ENCODE data around the gene NRIP1. TPM values are rescaled to one million over a fixed set of nuclear protein-coding genes. Genes with fewer than 3 reads are reported as not detected.

The NRIP1 gene
- polyA plus RNA-seq, 3 donors from 2014 or later = 21.5 to 25.1 (median 24.4) TPM

DNA sequence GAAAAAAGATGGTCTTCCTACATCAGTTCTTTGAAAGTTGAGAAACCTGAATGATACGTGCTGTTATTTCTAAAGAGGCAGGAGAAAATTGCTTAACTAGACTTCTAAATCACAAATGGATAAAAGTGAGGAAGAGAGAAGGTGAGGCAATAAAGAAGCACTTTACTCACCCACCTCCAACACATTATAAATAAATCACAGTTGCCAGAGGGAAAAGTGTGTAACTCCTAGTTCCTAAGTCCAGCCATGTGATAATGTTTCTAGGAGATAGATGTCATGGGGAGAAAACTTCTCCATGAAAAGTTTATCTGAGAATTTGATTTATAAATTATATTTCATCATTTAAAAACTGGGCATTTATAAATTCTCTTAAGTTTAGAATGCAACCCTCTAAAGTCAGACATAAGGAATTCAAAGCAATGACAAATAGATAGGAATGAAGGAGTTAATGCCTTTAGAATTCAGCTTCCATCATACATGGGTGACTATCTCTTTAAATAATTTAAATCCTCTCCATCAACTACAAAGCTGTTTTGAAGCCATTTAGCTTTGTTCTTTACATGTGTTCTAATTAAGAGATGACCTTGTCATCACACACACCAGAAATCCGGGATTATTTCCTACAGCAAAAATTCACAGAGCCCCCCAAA, 60.0 kb downstream of the NRIP1 start:
- Mint-ChIP-seq H3K36me3 (peaks cover 0 to 4% (median 0%) of the 10 kb centered on the region in 3 donors), H3K9me3 (no peaks in the 10 kb centered on the region), H3K4me3 (peak overlapping the region; percentile 23 to 81 (median 48)), H3K27me3 (ENCODE audit: low read depth in 3 of 3) (peaks cover 0 to 5% (median 0%) of the 10 kb centered on the region in 3 donors), H3K4me1 (peaks cover 49 to 61% of the 10 kb centered on the region in 2 donors), H3K27ac (peak overlapping the region; percentile 2 to 83 (median 53))
- no peak for DNase-seq

DNA sequence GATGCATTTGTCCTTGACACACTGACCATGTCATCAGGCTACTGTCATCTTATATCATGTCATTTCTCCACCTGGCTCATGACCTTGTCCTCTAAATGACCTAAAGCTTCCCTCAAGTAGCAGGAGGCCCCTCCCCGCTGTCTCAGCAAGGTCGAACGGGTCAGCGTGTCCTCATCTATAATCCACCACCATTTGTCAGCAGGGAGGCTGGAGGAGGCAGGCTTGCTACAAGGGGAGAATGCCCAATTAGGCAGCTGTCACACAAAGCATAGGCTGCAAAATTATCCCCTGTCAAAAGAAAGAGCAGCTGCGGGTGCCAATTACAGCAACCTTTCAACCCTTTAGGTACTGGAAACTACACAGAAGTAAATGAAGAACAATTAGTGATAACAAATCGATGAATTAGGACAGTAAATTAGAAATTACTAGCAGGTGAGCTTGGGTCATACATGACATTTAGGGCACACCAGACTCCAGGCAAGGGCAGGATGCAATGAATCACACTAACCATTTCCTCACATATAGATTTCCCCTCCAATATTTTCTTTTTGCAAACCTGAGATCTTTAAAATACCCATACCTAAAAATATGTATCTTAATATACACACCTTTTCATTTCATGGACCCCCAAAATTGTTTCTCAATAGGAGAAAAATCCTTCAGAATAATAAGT, 61.2 kb downstream of the NRIP1 start:
- DNase-seq = no peak
- H3K4me1 Mint-ChIP-seq = peaks cover 50 to 66% of the 10 kb centered on the region in 2 donors
- H3K4me3 Mint-ChIP-seq = peak overlapping the region in 1 of 5 donors; percentile 25
- H3K27me3 Mint-ChIP-seq (ENCODE audit: low read depth in 3 of 3) = peaks cover 0 to 5% (median 0%) of the 10 kb centered on the region in 3 donors
- peaks cover 0 to 4% (median 0%) of the 10 kb centered on the region in 3 donors for H3K36me3 Mint-ChIP-seq
- H3K9me3 Mint-ChIP-seq = no peaks in the 10 kb centered on the region
- peak overlapping the region in 4 of 6 donors; percentile 11 to 70 (median 46) for H3K27ac Mint-ChIP-seq

DNA sequence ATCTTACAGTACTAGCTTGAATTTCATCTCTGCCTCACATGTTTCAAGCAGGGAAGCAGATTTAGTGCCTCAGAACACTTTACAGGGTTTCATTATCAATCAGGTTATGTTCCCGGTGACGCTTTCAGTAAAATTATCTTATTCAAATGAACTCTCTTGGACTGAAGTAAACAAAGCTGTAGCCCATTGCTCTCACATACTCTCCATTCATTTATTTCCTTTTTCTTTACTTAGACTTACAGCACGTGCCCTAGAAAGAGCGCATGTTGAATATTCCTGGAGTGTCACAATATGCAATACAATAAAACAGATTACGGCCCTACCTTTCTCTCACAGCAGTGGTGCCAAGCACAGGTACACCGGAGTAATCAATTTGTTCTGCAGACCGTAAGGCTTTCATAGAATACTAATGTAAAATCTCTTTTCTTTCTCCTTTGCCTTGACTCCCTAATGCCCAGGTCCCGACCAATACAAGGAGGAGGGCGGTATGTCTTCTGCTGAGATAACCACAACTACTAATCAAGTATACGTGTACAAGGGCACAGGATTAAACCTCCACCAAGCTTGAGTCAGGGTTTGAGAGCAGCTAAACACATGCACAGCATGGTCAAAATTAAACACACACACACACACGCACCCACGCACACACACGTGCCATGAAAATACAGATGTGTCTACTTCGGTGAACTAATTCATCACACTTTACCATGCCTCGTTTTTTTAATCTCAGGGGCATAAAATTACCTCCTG, 62.8 kb downstream of the NRIP1 start:
- Mint-ChIP-seq H3K9me3 (no peaks in the 10 kb centered on the region), H3K4me1 (peaks cover 51 to 66% of the 10 kb centered on the region in 2 donors), H3K36me3 (peaks cover 0 to 4% (median 0%) of the 10 kb centered on the region in 3 donors), H3K4me3 (no peak overlapping the region), H3K27me3 (ENCODE audit: low read depth in 3 of 3) (peaks cover 0 to 3% (median 0%) of the 10 kb centered on the region in 3 donors), H3K27ac (peak overlapping the region in 1 of 6 donors; percentile 0)
- no peak for DNase-seq

DNA sequence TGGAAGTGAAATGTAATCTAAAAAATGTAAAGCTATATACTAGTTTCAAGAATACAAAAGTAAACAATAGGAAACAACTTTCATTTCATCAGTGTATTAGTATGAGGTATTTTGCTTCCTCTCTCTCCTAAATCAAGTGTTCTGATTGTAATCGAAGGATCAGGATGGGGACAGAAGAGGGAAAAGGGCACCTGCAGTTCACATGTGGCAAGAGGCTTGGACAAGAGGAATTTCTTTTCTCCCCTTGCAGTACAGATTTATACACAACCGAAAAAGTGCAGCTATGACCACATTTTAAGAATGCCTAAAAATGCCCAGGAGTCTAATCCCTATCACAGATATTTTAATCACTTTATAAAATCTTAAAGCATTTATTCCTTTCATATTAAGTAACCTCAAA, 63.7 kb downstream of the NRIP1 start:
- no peak for DNase-seq
- Mint-ChIP-seq H3K27me3 (ENCODE audit: low read depth in 3 of 3) (peaks cover 0 to 3% (median 0%) of the 10 kb centered on the region in 3 donors), H3K4me3 (no peak overlapping the region), H3K9me3 (no peaks in the 10 kb centered on the region), H3K4me1 (peaks cover 46 to 62% of the 10 kb centered on the region in 2 donors), H3K36me3 (peaks cover 0 to 8% (median 0%) of the 10 kb centered on the region in 3 donors), H3K27ac (no peak overlapping the region)

DNA sequence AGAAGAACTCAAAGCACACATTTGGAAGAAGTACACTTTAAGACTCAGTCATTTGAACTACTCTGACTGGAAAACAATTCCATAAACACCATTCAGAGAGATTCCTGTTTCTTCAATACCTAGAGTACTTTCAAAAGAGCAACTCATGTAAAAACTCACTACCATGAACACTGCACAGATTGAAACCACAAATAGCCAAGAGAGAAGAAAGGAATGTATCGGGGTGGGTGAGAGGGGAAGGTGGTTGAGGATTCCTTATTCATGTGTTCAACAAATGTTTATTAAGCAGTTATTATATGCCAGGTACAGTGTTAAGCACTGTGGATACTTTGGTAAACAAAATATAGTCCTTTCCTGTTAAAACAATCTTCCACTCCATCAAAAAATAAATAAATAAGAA, 64.7 kb downstream of the NRIP1 start:
- DNase-seq = no peak
- Mint-ChIP-seq H3K9me3 (no peaks in the 10 kb centered on the region), H3K36me3 (peaks cover 0 to 8% (median 0%) of the 10 kb centered on the region in 3 donors), H3K4me3 (no peak overlapping the region), H3K4me1 (peaks cover 42 to 62% of the 10 kb centered on the region in 2 donors), H3K27me3 (ENCODE audit: low read depth in 3 of 3) (peaks cover 0 to 3% (median 0%) of the 10 kb centered on the region in 3 donors), H3K27ac (no peak overlapping the region)

DNA sequence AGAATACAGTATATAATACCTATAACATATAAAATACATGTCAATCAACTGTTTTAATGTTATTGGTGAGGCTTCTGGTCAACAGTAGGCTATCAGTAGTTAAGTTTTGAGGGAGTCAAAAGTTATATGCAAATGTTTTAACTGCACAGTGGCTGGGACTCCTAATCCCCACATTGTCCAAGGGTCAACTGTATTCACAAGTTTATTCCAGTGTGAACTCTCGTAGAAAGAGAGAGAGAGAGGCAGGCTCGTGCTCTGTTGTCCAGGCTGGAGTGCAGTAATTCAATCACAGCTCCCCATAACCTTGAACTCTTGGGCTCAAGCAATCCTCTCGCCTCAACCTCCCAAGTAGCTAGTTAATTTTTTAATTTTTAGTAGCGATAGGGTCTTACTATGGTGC, 66.0 kb downstream of the NRIP1 start:
- no peak for DNase-seq
- Mint-ChIP-seq H3K27me3 (ENCODE audit: low read depth in 3 of 3) (no peaks in the 10 kb centered on the region), H3K4me3 (no peak overlapping the region), H3K36me3 (peaks cover 0 to 8% (median 0%) of the 10 kb centered on the region in 3 donors), H3K27ac (no peak overlapping the region), H3K4me1 (peaks cover 33 to 53% of the 10 kb centered on the region in 2 donors), H3K9me3 (no peaks in the 10 kb centered on the region)

DNA sequence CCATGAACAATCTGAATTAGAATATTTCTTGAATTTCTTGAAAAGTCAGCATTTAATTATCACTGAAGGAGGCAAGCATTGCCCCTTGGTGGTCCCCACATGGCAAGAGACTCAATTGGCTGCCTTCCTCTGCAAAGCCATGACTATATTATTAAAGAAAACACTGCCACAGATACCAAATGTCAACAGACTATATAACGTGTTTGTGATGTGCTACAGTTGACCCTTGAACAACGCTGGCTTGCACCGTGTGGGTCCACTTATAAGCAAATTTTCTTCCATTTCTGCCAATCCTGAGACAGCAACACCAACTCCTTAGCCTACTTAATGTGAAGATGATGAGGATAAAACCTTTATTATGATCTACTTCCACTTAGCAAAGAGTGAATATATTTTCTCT, 66.5 kb downstream of the NRIP1 start:
- no peak overlapping the region for H3K27ac Mint-ChIP-seq

DNA sequence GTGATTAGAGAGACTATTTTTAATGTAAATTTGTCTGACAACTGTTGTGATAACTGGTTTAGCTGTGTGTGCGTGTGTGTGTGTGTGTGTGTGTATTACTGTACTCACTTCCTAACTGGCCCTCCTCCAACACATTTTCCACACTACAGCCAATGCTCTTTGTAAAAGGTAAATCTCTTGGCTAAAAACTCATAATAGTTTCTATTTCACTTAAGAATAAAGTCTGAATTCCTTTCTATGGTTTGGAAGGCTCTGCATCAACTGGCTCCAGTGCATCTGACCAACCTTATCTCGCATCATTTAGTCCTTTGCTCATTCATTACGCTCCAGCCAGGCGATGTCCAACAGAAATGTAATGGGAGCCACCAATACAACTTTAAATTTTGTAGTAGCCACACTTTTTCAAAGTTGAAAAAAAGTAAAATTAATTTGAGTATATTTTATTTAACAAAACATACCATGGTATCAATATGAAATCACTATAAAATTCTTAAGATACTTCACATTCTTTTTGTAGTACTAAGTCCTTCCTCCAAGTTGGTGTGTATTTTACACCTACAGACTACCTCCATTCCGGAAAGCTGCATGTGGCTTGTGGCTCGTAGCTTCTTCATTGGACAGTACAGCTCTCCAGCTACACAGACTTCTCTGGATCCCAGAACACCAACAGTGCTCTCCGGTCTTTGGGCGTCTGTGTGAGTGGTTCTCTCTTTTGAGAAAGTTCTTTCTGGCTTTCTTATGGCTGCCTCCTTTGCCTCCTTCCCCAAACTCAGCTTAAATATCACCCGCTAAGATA, 68.9 kb downstream of the NRIP1 start:
- H3K9me3 Mint-ChIP-seq = no peaks in the 10 kb centered on the region
- peaks cover 0 to 4% (median 0%) of the 10 kb centered on the region in 3 donors for H3K36me3 Mint-ChIP-seq
- DNase-seq = no peak
- no peak overlapping the region for H3K4me3 Mint-ChIP-seq
- peaks cover 0 to 2% (median 0%) of the 10 kb centered on the region in 3 donors for H3K27me3 Mint-ChIP-seq (ENCODE audit: low read depth in 3 of 3)
- H3K4me1 Mint-ChIP-seq = peaks cover 31 to 60% of the 10 kb centered on the region in 2 donors
- peak overlapping the region in 3 of 6 donors; percentile 2 to 4 (median 3) for H3K27ac Mint-ChIP-seq

More for the DNA sequence above, 66.5 kb downstream of the NRIP1 start:
- H3K27me3 Mint-ChIP-seq (ENCODE audit: low read depth in 3 of 3) = no peaks in the 10 kb centered on the region
- peaks cover 28 to 49% of the 10 kb centered on the region in 2 donors for H3K4me1 Mint-ChIP-seq
- no peak for DNase-seq
- no peak overlapping the region for H3K4me3 Mint-ChIP-seq
- peaks cover 0 to 8% (median 0%) of the 10 kb centered on the region in 3 donors for H3K36me3 Mint-ChIP-seq
- H3K9me3 Mint-ChIP-seq = no peaks in the 10 kb centered on the region

DNA sequence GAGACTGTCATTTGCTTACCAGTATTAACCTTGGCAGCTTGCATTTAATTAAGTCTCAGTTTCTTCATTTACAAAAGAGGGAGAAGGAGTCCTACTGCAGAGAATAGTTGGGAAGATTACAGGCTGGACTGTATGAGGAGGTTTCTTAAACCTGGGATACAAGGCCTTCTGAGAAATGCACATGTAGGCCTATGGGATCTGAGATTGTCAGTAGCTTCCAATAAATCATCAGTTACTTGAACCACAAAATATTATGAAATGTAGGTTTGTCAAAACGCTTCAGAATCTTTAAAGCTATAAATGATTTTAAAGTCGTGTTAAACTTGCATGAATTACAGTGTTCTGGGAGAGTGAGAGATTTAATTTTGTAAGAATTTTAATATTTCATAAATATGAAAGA, 69.6 kb downstream of the NRIP1 start:
- no peak for DNase-seq
- Mint-ChIP-seq H3K9me3 (no peaks in the 10 kb centered on the region), H3K4me3 (no peak overlapping the region), H3K4me1 (peaks cover 35 to 65% of the 10 kb centered on the region in 2 donors), H3K27ac (peak overlapping the region in 2 of 6 donors; percentile 3 to 36), H3K27me3 (ENCODE audit: low read depth in 3 of 3) (peaks cover 0 to 2% (median 0%) of the 10 kb centered on the region in 3 donors), H3K36me3 (peaks cover 0 to 4% (median 4%) of the 10 kb centered on the region in 3 donors)

DNA sequence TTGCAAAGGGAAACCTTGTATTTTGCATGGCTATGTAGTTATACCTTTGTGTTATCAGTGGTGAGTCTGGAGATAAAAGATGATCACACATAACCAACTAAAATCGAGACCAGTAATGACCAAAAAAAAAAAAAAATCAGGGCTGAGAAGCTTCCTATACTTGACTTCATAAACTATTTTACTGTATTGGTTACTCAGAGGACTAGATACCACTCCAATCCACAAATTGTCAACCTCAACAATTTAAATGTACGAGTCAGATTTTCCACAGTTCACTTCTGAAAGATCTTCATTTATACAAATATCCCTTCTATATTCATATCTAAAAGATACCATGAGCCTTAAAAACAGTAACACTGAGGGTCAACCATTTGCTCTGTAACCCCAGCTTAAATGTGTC, 71.7 kb downstream of the NRIP1 start:
- DNase-seq = no peak

DNA sequence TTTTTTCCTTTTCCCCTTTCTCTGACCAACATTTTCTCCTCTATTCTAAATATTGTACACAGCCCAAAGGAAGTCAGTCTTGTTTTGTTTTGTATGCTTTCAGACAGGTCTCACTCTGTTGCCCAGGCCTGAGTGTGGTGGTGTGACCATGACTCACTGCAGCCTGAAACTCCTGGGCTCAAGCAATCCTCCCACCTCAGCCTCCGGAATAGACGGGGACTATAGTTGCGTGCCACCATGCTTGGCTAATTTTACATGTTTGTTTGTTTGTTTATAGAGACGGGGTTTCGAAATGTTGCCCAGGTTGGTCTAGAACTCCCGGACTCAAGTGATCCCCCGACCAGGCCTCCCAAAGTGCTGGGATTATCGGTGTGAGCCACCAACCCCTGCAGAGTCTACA, 72.8 kb downstream of the NRIP1 start:
- no peak overlapping the region for H3K4me3 Mint-ChIP-seq
- H3K36me3 Mint-ChIP-seq = peaks cover 0 to 11% (median 10%) of the 10 kb centered on the region in 3 donors
- no peak for DNase-seq
- peaks cover 0 to 2% (median 0%) of the 10 kb centered on the region in 3 donors for H3K27me3 Mint-ChIP-seq (ENCODE audit: low read depth in 3 of 3)
- no peaks in the 10 kb centered on the region for H3K9me3 Mint-ChIP-seq
- H3K4me1 Mint-ChIP-seq = peaks cover 35 to 66% of the 10 kb centered on the region in 2 donors
- peak overlapping the region in 1 of 6 donors; percentile 12 for H3K27ac Mint-ChIP-seq

More for the DNA sequence above, 71.7 kb downstream of the NRIP1 start:
- Mint-ChIP-seq H3K4me3 (no peak overlapping the region), H3K36me3 (peaks cover 0 to 11% (median 10%) of the 10 kb centered on the region in 3 donors), H3K27ac (no peak overlapping the region), H3K9me3 (no peaks in the 10 kb centered on the region), H3K4me1 (peaks cover 37 to 71% of the 10 kb centered on the region in 2 donors), H3K27me3 (ENCODE audit: low read depth in 3 of 3) (peaks cover 0 to 2% (median 0%) of the 10 kb centered on the region in 3 donors)

DNA sequence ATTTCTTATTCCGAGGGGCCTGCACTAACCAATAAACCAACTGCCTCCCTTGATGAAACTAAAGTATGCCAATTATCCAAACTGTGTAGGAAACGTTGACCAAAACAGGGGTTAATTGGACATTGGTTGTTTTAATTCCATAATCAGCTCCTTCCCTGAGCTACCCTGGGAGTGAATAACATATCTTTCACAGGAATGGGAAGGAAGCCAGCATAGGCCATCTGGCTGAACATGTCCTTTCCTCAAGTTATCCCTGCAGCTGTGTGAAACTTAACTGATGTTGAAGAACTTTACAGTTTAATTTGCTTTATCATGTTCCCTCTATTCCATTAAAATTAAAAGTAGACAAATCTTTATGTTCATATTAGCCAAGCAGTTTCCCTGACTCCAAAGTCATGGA, 75.4 kb downstream of the NRIP1 start:
- Mint-ChIP-seq H3K27ac (no peak overlapping the region), H3K4me3 (no peak overlapping the region), H3K9me3 (no peaks in the 10 kb centered on the region), H3K36me3 (peaks cover 0 to 11% (median 10%) of the 10 kb centered on the region in 3 donors), H3K27me3 (ENCODE audit: low read depth in 3 of 3) (peaks cover 0 to 2% (median 0%) of the 10 kb centered on the region in 3 donors), H3K4me1 (peaks cover 27 to 60% of the 10 kb centered on the region in 2 donors)
- DNase-seq = no peak

DNA sequence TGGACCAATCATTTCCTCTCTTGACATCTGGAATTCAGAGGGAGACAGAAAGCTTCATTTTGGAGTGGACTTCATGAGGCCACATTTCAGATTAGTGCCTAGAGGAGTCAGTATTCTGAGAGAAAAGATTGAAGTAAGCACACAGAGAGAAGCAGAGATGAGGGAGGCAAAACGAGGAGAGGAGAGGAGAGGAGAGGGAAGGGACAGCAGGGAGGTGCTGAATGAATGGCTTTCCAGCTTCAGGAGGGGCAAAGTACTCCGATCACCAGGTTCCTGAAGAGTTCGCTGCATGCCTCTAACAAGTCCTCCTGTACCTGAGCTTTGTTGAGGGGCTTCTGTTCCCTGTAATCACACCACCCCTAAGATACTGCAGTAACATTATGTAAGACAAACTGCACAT, 76.0 kb downstream of the NRIP1 start:
- Mint-ChIP-seq H3K9me3 (no peaks in the 10 kb centered on the region), H3K4me1 (peaks cover 30 to 64% of the 10 kb centered on the region in 2 donors), H3K27me3 (ENCODE audit: low read depth in 3 of 3) (peaks cover 0 to 2% (median 0%) of the 10 kb centered on the region in 3 donors), H3K36me3 (peaks cover 0 to 14% (median 11%) of the 10 kb centered on the region in 3 donors), H3K27ac (no peak overlapping the region), H3K4me3 (no peak overlapping the region)
- DNase-seq = no peak
